Measurements from ENCODE around the gene TYRP1.
"Not testable (repeated sequence)": the region's sequence is repeated elsewhere in the genome, so short reads cannot be mapped to it uniquely, and the experiment has no call there.

Gene TYRP1, protein sequence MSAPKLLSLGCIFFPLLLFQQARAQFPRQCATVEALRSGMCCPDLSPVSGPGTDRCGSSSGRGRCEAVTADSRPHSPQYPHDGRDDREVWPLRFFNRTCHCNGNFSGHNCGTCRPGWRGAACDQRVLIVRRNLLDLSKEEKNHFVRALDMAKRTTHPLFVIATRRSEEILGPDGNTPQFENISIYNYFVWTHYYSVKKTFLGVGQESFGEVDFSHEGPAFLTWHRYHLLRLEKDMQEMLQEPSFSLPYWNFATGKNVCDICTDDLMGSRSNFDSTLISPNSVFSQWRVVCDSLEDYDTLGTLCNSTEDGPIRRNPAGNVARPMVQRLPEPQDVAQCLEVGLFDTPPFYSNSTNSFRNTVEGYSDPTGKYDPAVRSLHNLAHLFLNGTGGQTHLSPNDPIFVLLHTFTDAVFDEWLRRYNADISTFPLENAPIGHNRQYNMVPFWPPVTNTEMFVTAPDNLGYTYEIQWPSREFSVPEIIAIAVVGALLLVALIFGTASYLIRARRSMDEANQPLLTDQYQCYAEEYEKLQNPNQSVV

DNA sequence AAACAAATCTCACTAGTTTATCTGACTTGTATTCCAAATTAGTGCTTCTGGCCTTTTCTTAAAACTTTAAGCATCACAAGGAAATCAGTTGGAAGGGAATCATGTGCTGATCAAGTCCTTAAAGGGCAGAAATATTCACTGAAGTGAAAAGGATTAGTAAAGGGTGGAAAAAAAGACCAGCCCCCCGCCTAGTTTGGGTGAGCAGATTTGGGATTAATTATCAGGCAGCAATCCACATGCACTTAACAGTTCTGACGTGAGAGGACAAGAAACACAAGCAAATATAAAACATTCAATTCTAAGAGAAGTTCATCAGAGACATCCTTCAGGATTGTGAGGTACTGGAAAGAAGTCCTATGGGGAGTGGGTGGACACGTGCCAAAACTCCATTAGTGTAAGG, at the start of gene TYRP1:
Gene TYRP1 (plus strand): TSS at position 245 of the 400 bp plus-strand sequence. CDS start 612 bp downstream, outside the sequence.
- DNase-seq (ENCODE audit: low spot score): no peak

DNA sequence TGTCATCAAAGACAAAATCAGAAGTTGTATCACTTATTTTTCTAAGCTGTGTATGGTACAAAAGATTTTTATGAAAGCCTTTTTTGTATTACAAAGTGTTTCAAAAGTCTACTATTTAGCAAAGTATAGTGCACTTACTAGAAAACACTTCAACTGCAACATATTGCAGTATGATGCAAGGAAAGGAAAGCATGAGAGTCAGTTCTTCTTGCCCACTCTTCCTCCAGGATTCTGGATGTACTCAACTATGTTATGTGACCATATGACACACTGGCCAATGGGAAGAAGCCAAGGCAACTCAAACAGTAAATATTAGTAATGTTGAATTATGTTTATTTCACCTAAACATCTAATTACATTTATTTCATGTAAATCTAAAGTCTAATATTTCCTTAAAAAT, 49.5 kb upstream of the TYRP1 start:
- DNase-seq (ENCODE audit: low spot score): no peak

DNA sequence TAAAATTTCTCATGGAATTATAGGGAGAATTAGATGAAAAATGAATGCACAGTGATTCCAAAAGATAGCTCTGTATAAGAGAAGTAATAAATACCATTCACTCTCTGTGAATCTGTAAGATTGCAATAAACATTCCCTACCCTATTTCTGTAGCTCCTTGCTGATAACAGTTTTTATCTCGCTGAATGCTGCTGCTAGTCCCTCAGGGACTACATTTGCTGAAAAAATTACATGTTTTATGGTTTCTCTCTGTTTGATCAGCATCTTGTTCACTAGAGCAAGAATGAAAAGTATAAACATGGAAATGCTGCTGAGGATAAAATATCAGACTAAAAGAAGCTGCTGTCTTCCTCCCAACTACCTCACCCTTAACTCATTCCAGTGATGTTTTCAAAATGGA, 44.3 kb upstream of the TYRP1 start:
- DNase-seq (ENCODE audit: low spot score): no peak

DNA sequence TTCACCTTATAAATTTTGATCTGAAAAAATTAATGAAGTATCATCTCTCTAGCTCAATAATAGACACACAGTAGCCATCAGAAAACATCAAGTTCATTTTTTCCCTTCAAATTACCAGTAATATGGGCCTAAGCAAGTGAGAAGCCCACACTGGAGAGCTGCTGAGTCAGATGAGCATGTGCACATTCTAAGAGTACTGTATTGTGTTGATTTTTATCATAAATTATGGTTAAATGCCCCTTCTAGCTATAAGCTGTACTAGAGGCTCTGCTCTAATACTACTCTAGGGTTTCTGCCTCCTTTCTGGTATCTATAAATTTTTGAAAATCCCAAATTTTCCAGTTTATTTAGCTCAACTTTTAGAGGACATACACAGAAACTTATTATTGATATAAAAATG, 42.1 kb upstream of the TYRP1 start:
- no peak for DNase-seq (ENCODE audit: low spot score)

DNA sequence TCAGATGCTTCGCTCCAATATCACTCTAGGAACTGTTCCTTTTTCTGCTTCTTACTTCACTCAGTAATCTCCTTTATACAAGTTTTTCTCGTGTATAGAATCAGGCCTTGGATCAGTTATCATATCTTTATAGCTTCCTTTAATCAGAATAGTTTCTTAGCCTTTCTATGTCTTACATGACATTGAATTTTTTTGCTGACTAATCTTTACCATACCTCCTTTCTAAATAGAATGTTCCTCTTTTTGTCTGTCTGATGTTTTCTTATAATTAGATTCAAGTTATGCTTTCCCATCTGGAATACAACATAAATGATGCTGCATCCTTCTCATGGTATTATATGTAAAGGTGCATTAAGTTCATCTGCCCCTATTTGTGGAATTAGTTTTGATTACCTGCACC, 40.2 kb upstream of the TYRP1 start:
- DNase-seq (ENCODE audit: low spot score): no peak

DNA sequence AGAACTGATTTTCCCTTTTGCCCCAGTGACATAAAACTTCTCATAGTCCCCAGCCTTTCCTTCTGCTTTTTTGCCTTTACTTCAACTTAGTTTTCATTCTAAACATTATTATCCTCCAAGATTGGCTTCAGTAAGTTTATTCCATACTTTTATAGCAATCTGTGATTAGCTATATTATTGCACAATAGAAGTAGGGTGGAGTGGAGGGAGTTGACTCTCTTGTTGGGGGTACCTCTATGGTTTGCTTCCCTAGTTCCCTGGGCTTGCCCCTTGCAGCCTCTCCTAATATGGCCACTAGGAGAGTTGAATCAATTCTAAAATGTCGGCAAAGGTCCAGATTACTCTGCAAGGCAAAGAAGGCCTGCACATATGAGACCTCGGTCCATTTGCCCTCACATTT, 36.4 kb upstream of the TYRP1 start:
- no peak for DNase-seq (ENCODE audit: low spot score)

DNA sequence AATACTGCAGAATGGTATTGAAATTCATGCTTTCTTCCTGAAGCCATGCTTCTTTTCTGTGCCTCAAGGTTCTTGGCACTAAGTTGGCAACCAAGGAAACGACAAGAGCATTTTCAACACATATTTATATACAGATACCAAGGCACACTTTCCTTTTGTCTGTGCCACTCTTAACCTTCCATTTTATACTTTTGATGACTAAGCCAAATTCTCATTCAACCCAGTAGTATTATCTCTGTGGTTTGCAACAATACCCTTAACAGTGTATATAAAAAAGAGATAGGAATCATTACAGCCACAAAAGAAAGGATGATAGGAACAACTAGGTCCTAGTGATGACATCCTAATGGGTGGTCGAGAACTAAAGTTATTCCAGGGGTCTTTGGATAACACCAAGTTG, 36.0 kb upstream of the TYRP1 start:
- no peak for DNase-seq (ENCODE audit: low spot score)

DNA sequence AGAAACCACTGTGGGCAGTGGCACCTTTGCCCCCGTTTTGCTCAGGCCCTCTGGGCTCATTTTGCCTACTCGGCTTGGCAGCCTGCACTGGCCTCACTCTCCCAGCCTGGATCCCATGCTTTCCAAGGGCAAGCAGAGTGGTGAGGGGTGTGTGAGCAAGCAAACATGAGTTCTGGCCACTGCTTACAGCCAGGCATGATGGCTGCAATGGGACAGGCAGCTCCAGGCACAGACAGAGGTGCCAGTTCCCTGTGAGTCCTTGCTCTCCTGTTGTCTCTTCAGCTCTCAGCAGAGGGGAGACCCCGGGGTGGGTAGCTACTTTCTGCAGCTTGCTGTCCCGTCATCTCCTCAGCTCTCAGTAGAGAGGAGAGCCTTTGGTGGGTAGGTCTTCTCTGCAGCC, 35.2 kb upstream of the TYRP1 start:
- DNase-seq (ENCODE audit: low spot score): no peak

DNA sequence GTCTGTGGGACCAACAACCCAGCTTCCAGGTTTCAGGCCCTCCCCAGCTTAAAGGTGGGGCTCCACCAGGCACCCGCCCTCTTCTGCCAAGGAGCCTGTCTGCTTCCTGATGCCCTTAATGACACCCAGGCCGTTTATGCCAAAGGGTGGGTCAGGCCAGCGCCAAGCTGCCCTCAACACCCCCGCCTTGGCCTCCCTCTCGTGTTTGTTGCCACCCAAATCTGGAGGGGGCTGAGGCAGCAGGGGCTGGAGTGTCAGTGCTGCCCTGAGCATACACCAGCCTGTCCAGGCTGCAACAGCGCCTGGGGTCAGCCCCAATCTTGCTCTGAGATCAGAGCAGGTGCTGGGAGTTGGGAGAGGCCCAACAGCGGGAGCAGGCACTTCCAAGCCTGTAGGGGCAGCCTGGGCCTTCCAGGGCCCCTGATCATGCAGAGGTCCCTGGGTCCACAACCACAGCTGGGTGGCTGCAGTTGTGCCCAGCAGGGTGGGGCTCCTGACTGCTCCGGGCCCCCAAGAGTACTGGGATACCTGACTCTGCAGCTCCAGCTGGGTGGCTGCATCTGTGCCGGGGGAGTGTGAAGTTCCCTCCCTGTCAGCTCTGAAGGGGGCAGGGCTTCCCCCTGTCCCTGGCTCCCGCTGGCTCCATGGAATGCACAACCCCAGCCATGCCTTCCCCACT, 34.5 kb upstream of the TYRP1 start:
- no peak for DNase-seq (ENCODE audit: low spot score)

DNA sequence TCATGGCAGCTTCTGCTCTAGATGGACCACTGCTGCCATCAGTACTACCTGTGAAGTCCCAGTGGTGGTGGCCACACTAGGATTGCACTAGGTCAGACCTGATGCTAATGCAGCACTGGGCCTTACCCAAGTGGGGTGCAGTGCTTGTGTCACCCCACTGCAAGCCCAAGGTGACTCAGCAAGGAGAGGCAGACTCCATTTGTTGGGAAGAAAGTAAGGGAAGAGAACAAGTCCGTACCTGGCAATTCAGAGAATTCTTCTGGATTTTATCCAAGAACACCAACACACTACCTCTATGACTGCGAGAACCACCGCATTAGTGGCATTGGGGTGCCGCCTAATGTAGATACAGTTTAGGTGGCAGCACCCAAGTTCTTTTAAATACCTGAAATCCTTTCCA, 34.0 kb upstream of the TYRP1 start:
- DNase-seq (ENCODE audit: low spot score): no peak

DNA sequence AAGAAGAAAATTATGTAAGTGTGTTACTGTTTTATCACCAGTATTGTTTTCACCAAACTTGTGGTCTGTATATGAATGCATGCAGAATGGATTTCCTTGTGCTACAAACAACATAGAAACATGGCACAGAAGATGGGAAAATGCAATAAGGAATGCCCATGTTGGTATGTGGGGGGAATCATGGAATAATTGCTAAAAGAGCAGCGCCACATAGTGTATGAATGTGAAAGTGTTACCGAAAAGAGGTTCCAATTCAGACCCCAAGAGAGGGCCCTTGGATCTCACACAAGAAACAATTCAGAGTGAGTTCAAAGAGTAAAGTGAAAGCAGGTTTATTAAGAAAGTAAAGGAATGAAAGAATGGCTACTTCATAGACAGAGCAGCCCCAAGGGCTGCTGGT, 26.4 kb upstream of the TYRP1 start:
- no peak for DNase-seq (ENCODE audit: low spot score)

DNA sequence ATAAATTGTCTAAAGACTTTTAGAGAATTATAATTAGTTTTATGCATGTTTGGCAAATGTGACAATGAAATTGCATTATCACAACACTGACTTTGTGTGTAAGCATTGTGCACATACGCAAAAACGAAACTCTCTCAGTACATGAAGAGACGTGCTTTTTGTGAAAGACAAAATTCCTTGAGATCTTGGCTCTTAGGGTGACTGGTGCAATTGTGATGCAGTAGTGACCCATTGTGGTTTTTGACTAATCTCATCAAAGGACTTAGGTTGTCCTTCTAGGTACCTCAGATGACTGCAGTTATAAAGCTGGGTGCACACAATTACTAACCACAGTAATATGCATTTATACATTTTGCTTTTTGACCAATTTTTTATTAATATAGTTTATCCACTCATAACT, 25.3 kb upstream of the TYRP1 start:
- no peak for DNase-seq (ENCODE audit: low spot score)

DNA sequence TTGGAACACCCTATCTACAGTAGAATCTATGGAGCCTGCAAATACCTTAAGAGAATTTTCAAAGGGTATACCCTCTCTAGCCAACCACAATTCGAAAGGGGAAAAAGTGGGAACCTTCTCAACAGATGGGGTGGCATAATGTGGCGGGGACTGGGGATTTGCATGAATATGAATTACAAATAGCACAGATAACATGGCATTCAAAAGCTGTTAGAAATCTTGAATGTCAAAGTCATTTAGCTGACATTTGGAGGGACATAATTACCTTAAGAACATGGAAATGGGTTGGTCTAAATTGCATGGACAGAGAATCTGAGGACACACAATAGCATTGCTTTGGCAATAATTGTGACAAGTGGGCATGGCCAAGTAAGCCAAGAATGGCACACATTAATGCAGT, 23.2 kb upstream of the TYRP1 start:
- DNase-seq (ENCODE audit: low spot score): no peak

DNA sequence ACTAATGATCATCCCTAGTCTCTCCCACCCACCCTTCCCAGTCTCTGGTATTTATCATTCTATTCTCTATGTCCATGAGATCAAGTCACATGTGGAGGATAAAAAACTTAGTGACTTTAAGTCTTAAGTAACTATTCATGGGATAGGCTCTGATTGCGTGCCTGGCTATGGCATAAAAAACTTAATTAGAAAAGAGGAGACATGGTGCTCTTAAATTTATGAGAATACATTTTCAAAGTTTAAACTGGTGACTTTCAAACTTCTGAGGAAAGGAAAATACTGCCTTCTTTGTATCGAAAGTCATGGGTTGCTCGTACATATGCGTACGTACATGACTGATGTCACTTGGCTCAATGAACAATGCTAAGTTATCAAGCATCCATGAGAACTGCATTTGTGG, 18.2 kb upstream of the TYRP1 start:
- no peak for DNase-seq (ENCODE audit: low spot score)

DNA sequence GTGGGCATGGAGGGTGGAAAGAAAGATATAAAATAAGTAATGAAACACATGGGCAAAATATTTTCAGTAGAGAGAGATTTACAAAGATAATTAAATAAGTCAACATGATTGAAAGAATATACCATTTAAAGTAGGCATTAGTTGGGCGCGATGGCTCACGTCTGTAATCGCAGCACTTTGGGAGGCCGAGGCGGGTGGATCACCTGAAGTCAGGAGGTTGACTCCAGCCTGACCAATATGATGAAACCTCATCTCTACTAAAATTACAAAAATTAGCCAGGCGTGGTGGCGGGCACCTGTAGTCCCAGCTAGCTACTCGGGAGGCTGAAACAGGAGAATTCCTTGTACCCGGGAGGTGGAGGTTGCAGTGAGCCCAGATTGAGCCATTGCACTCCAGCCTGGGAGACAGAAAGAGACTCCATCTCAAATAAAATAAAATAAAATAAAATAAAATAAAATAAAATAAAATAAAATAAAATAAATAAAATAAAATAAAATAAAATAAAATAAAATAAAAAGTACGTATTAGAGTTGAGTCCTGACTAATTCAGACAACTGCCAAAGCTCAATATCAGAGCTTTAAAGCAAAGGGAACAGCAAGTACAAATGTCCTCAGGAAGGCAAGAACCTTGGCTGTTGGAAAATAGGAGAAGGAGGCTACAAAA, 15.6 kb upstream of the TYRP1 start:
- not testable (repeated sequence) for DNase-seq (ENCODE audit: low spot score)

DNA sequence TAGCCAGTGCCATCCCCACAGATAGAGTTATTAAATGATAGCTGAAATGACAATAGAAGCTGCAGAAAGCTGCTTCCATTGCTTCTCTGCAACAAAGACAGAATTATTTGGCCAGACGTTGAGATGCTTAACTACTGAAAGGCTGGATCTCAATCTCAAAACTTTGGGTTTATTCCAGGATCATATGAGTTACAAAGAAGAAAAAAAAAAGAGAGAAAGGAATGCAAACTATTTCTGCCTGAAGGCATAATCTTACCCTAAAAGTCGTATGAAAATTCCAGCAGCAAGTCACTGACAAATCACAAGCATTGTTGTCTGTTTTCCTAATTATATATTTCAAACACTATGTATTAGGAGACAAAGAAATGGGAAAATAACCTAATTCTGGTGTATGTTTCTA, 12.8 kb upstream of the TYRP1 start:
- DNase-seq (ENCODE audit: low spot score): no peak

DNA sequence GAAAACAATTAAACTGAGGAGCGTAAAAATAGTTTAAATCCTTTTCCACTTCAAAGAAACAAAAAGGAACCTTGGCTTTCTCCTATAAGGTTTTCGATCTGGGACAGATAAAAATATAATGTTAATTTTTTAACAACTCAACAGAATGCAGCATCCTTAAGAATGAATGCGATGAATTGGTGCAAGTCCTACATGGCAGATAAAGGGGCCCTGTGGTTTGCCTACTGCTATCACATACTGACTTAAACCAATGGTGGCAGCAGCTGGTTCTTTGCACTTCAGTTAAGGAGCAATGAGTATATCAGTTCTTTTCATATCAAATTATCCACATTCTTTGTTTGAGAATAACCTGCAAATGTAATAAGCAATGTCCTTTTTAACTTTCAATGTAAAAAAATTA, 12.4 kb upstream of the TYRP1 start:
- no peak for DNase-seq (ENCODE audit: low spot score)

DNA sequence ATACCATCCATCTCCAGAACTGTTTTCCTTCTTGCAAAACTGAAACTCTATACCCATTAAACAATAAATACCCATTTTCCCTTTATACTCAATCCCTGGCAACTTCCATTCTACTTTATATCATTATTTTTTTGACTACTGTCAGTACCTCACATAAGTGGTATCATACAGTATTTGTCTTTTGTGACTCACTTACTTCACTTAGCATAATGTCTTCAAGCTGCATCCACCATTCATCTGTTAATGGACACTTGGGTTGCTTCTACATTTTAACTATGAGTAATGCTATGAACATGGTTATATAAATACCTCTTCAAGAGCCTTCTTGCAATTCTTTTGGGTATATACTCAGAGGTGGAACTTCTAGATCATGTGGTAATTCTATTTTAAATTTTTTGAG, 11.6 kb upstream of the TYRP1 start:
- DNase-seq (ENCODE audit: low spot score): no peak

DNA sequence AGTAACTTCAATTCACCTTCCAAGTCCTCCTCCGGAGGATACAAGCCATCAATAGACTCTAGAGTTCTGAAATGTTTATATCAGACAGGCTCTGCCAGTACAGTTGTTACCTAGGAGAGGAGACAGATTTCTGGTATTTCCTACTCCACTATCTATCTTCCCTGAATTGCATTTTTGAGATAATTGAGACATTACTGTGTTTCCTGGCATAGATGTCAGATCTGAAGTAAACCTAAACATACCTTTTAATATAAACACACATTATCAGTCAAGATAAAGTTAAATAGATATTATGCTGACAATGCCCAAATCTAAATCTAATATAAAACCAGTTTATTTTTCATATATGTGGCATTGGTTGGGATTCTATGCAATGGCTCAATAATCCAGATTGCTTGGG, 8.2 kb upstream of the TYRP1 start:
- no peak for DNase-seq (ENCODE audit: low spot score)

DNA sequence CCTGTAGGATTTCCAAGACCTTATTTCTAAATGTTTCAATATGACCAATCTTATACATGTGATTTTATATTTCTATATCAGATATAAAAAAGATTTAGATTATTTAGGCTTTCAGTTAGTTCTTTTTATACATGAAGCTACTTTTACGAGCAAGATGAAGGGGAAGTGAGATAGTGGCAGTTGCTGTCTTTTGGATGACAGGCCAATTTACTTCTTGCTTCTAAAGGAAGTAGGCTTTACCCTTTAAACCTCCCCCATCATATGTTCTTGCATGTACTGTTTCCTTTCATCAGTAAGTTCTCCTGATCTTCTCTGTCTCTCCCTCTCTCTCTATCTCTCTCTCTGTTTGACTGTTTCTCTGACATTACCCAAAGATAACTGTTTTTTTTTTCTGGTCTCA, 4.0 kb upstream of the TYRP1 start:
- no peak for DNase-seq (ENCODE audit: low spot score)

DNA sequence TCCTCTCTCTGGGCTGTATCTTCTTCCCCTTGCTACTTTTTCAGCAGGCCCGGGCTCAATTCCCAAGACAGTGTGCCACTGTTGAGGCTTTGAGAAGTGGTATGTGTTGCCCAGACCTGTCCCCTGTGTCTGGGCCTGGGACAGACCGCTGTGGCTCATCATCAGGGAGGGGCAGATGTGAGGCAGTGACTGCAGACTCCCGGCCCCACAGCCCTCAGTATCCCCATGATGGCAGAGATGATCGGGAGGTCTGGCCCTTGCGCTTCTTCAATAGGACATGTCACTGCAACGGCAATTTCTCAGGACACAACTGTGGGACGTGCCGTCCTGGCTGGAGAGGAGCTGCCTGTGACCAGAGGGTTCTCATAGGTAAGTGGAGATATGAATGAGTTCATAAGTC, 828 bp downstream of the TYRP1 start:
- no peak for DNase-seq (ENCODE audit: low spot score)

DNA sequence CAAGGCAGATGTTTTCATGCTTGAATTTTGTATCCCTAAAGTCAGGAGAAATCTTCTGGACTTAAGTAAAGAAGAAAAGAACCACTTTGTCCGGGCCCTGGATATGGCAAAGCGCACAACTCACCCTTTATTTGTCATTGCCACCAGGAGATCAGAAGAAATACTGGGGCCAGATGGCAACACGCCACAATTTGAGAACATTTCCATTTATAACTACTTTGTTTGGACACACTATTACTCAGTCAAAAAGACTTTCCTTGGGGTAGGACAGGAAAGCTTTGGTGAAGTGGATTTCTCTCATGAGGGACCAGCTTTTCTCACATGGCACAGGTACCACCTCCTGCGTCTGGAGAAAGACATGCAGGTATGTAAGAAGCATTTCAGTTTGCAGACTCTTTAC, 2.3 kb downstream of the TYRP1 start:
- DNase-seq (ENCODE audit: low spot score): no peak

Data from SW480 (cell line).